NB4 (cell line): Measurements from ENCODE around the gene TCERG1.

Experiments used
- DNase-seq: peaks from one replicate; pipeline ENCODE4 v3.0.0; 2010; ENCODE audit warnings: low read depth
- H3K4me3 ChIP-seq: one replicate; pipeline ENCODE4 v1.5.1; 2011; ENCODE audit warnings: mild to moderate bottlenecking, low read depth, low read length, moderate library complexity
- CTCF ChIP-seq: IDR thresholded peaks from one replicate; pipeline ENCODE4 v1.5.1; 2012; ENCODE audit warnings: low read depth, low read length
- MAX ChIP-seq: IDR thresholded peaks from 2 replicates; pipeline ENCODE4 v1.6.1; 2011; ENCODE audit warnings: low read depth, low read length
- MYC ChIP-seq: IDR thresholded peaks from 2 replicates; pipeline ENCODE4 v1.6.1; 2011; ENCODE audit warnings: low read depth, low read length
- POLR2A ChIP-seq: IDR thresholded peaks from 2 replicates; pipeline ENCODE4 v1.6.1; 2011; ENCODE audit warnings: mild to moderate bottlenecking; ENCODE audit not compliant: insufficient read length; ENCODE audit errors: extremely low read depth

Gene TCERG1

DNA sequence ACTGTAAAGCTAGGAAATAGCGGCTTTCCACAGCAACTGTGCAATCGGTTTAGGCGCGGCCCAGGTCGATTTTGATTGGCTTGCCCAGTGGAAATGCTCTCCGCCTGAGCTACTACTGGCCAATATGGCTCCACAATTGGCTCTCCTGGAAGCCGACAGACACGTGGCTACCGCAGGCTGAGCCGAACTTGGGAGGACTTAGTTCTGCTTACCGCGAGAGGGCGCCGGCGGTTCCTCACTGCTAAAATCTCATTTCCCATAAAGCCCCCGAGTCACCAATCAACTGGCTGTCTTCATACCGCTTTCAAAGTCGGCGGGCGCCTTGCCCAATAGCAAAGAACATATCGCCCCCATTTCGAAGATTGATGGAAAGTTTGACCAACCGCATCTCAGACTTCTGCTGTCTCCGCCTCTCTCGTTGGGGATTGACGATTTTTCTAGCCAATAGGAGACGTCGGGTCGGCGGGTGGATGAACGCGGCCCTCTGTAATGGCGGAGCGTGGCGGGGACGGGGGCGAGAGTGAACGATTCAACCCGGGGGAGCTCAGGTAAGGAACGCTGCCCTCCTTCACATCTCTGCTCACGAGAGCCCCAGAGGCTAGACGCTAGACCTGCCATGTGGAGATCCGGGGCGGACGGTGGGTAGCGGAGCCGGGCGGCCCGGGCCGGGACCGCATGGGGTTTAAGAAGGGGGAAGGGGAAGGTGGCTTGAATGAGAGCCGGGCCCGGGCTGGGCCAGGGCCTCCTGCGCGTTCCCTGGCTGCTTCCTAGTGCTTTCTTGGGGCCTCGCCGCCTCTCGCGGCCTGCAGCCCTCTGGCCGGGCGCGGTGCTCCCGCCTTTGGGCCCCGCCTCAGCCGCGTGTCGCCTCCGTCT, at the start of gene TCERG1:
Gene TCERG1, plus strand, starts transcription at position 473 of the 873 bp plus-strand sequence. Its CDS starts 17 bp downstream, at position 490.
- peak; percentile 99 for DNase-seq
- TF ChIP-seq POLR2A: peak; percentile 66
- peak; percentile 99 for TF ChIP-seq MYC
- peak; percentile 56 for TF ChIP-seq CTCF
- peak; percentile 99 for TF ChIP-seq MAX
- peak within 1 kb of the TSS; percentile 100 for H3K4me3 ChIP-seq

DNA sequence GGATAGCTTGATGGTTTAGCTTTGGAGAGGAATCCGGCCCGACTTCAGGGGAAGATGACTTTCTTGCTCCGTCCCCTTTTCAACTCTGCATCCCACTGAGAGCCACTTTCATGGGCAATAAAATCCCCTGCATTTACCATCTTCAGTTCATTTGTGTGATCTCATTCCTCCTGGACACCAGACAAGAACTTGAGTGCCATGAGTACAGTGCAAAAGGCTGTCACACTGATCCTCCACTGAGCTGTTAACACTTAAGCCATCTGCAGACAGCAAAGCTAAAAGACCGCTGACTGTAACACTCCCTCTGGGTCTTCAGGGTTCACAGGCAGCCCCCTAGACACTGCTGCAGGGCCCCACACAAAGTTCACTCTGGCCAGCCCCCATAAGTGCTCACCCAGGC, 48.3 kb upstream of the TCERG1 start:
- DNase-seq: no peak
- no peak overlapping the region for H3K4me3 ChIP-seq
- TF ChIP-seq CTCF: no peak
- TF ChIP-seq POLR2A: no peak
- TF ChIP-seq MAX: no peak
- no peak for TF ChIP-seq MYC

DNA sequence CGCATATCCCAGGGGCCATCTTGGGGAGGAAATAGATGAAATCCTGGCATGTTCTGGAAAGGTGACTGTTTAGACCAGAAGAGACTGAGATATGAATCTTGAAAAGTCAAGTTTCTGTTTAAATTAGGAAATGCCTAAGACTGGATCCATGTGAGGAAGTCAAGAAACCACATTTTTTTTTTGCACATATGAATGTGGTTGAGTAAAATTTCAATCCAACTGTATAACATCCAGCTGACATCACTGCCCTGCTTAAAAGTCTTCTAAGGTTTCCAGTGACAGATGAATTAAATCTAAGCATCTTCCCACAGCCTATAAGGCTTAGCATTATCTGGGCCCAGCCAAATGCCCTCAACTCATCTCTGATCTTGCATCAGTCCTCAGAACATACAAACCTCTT, 47.7 kb upstream of the TCERG1 start:
- no peak overlapping the region for H3K4me3 ChIP-seq
- DNase-seq: peak; percentile 31
- TF ChIP-seq POLR2A: no peak
- no peak for TF ChIP-seq MYC
- no peak for TF ChIP-seq MAX
- TF ChIP-seq CTCF: no peak

GRCh38 chr5:146400201-146400600, 46.9 kb upstream of the TCERG1 start:
- TF ChIP-seq CTCF (no peak), MAX (no peak), POLR2A (no peak), MYC (no peak)
- no peak overlapping the region for H3K4me3 ChIP-seq
- DNase-seq: no peak

DNA sequence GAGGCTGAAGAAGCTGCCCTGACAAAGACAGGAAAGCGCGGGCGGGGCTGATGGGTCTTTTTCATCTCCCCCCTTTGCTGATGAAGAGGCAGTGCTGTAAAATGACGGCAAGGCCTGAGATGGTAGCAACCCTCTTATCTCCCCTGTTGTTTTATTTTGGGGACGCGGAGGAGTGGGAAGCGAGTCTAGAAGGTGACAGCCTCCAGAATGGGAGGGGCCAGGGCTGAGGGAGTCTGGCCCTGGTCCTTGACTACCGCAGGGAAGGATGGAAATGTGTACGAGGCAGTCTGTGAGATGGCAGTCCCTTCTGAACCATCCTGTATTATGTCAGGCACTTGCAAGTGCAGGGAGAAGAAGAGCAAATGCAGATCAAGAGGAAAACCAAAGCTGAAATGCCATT, 46.1 kb upstream of the TCERG1 start:
- TF ChIP-seq MAX (no peak), CTCF (no peak), POLR2A (no peak), MYC (no peak)

More for the DNA sequence above, 46.1 kb upstream of the TCERG1 start:
- DNase-seq: no peak
- H3K4me3 ChIP-seq: no peak overlapping the region
